ENCODE measurements around the gene ADGRF1. TPM values are rescaled to one million over a fixed set of nuclear protein-coding genes. Genes with fewer than 3 reads are reported as not detected.

ADGRF1 gene
- total RNA-seq, 4 donors from 2014 or later, result not detected

DNA sequence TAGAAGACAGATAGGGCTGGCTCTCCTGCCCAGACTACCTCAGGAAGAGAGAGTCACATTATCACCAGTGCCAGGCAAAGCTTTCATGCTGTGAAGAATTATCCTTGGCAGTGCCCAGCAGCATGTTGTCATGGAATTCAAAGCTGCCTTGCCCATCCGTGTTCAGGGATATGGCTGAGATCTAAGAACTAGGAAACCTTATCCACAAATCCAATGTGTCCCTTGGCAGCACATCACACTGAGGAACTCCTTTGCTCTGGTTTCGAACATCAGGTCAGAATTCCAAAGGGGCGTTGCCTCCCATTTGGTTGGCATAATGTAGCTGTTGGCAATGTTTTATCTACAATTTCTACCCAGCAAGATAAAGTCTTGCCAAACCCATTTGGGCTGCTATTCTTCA lies 52.7 kb downstream of the ADGRF1 start:
- TF ChIP-seq, protein P1, sequence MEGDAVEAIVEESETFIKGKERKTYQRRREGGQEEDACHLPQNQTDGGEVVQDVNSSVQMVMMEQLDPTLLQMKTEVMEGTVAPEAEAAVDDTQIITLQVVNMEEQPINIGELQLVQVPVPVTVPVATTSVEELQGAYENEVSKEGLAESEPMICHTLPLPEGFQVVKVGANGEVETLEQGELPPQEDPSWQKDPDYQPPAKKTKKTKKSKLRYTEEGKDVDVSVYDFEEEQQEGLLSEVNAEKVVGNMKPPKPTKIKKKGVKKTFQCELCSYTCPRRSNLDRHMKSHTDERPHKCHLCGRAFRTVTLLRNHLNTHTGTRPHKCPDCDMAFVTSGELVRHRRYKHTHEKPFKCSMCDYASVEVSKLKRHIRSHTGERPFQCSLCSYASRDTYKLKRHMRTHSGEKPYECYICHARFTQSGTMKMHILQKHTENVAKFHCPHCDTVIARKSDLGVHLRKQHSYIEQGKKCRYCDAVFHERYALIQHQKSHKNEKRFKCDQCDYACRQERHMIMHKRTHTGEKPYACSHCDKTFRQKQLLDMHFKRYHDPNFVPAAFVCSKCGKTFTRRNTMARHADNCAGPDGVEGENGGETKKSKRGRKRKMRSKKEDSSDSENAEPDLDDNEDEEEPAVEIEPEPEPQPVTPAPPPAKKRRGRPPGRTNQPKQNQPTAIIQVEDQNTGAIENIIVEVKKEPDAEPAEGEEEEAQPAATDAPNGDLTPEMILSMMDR (IDR thresholded peaks at IDR 0.05; ENCODE audit: low read depth), result no peak

DNA sequence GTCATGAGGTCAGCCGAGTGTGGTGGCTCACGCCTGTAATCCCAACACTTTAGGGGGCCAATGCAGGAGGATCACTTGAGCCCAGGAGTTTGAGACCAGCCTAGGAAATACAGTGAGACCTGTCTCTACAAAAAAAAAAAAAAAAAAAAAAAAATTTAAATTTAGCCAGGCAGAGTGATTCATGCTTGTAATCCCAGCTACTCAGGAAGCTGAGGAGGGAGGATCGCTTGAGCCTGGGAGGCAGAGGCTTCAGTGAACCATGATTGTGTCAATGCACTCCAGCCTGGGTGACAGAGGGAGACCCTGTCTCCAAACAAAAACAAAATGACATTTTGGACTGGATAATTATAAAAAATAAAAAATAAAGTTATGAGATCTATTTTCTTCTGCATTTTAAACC lies 56.2 kb downstream of the ADGRF1 start:
- TF ChIP-seq, protein P1 (IDR thresholded peaks at IDR 0.05; ENCODE audit: low read depth), result no peak

DNA sequence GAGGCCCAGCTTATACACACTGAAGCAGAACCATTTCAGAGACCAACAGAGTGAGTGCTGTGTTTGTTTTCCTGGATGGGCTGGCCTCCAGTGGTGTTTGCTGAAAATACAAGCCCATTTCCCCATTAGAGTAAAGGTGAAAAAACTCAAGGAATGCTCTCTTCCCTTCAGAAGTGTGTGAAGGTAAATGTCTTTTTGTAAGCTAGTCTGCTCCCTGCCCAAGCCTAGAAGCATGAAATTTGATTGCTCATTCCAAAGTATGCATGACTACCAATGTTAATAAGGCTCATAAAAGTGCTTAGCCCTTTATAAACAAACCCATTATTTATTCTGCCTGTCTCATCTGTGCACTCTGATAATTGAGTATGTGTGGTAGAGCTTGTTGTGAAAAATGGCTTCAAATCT lies 59.1 kb downstream of the ADGRF1 start:
- TF ChIP-seq, protein P1 (IDR thresholded peaks at IDR 0.05; ENCODE audit: low read depth), result no peak

DNA sequence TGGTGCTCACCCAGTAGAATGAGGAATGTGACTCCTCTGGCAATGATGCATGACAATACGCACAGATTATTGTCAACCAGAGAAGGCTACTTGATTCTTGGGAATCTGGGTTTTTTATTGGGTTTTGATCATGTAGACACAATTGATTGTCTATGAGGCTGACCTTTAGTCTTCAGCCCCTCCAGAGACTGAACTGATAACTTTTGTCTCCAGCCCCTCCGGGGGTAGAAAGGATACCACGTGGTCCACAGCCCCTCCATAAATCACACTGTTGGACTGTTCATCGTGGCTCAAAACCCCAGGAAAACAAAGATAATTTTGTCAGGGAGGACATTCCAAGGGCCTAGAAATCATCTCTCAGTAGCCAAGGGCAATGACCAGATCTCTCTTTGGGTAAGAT lies 62.9 kb downstream of the ADGRF1 start:
- TF ChIP-seq, protein P1 (IDR thresholded peaks at IDR 0.05; ENCODE audit: low read depth), result no peak

DNA sequence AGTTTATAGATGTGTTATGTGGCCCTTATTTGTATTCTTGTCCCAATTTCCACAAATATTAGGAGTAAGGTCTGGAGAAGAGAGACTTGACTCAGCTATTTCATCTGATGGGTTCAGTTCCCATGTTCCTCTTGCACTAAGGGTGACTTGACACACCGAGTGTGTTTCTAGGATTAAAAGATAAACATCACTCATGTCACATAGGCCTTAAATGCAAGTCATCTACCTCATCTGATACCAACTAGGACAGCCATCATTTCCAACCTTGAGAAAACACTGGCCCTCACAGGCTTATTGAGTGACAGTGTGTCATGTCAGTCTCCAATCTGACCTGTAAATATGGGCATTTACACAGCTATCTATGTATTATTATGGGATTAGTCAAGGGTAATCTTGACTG lies 67.3 kb downstream of the ADGRF1 start:
- TF ChIP-seq, protein P1 (IDR thresholded peaks at IDR 0.05; ENCODE audit: low read depth), result no peak

DNA sequence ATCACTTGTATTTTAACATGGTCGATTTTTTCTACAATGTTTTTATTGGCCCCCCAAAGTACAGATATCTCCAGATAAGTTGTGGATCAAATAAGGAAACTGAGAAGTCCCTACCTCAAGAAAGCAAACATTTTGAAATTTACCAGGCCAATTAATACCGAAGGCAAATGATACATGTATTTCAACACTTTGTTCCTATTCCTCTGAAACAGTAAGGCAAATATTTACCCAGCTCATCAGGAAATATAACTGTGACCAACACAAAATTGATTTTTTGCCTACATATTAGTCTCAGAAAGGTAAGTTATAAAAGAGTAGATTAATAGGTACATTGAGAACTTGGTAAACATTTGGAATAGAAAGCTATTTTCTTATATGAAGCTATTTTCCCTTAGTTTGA lies 69.1 kb downstream of the ADGRF1 start:
- TF ChIP-seq, protein P1 (IDR thresholded peaks at IDR 0.05; ENCODE audit: low read depth), result no peak

DNA sequence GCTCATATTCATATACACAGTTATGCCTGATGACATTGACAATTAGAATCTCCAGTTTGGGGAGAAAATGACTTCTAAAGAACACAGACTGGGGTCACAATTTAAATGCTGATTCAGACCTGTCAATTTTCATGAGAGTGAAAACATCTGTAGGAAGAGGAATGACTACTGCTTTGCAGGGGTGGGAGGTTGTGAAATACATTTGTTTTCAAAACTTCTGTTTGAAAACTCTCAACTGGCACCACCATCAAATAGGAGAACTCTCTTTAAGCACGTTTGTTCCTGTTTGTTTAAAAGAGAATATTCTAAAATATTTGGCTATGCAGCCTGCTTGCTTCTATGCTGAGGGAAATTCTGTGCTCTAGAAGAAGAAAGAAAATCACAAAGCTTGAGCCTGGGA lies 69.6 kb downstream of the ADGRF1 start:
- TF ChIP-seq, protein P1 (IDR thresholded peaks at IDR 0.05; ENCODE audit: low read depth), result no peak

All from subcutaneous adipose tissue (tissue), 4 donors.